DMS153 treated with DMSO at 0.1 percent for 48 hours (cell line): Measurements from ENCODE around the gene EBPL.
"Not testable (repeated sequence)": the region's sequence is repeated elsewhere in the genome, so short reads cannot be mapped to it uniquely, and the experiment has no call there.

Source experiments
- DNase-seq: peaks from one replicate; lab custom pipeline; 2025; ENCODE audit not compliant: unreplicated experiment; lab: John Stamatoyannopoulos, UW

Gene EBPL

GRCh38 chr13:49635599-49636433, 55.5 kb downstream of the EBPL start:
- DNase-seq: no peak

GRCh38 chr13:49633710-49634109, 57.6 kb downstream of the EBPL start:
- DNase-seq: no peak

GRCh38 chr13:49632156-49632555, 59.1 kb downstream of the EBPL start:
- no peak for DNase-seq

GRCh38 chr13:49630580-49630979, 60.7 kb downstream of the EBPL start:
- DNase-seq: no peak

- DNase-seq: no peak
Observed at GRCh38 chr13:49629947-49630346, 61.3 kb downstream of the EBPL start.

GRCh38 chr13:49629196-49629938, 61.9 kb downstream of the EBPL start:
- no peak for DNase-seq

- DNase-seq: peak; percentile 12
Observed at GRCh38 chr13:49627831-49628652, 63.2 kb downstream of the EBPL start, which contains the start of gene ARL11. ARL11 (plus strand) TSS chr13:49628507; CDS start chr13:49630448, 1,941 bp downstream.

GRCh38 chr13:49625392-49626079, 65.8 kb downstream of the EBPL start:
- no peak for DNase-seq

GRCh38 chr13:49624229-49624628, 67.1 kb downstream of the EBPL start:
- DNase-seq: no peak

GRCh38 chr13:49622174-49622946, 68.9 kb downstream of the EBPL start:
- no peak for DNase-seq

GRCh38 chr13:49620170-49620621, 71.1 kb downstream of the EBPL start:
- no peak for DNase-seq

GRCh38 chr13:49616676-49617065, 74.6 kb downstream of the EBPL start:
- no peak for DNase-seq

GRCh38 chr13:49615836-49616675, 75.2 kb downstream of the EBPL start:
- no peak for DNase-seq

GRCh38 chr13:49612042-49612441, 79.2 kb downstream of the EBPL start:
- DNase-seq: not testable (repeated sequence)
